Psoas muscle (tissue), 8 donors: ENCODE results near the gene LRRC8C. TPM values are rescaled to one million over a fixed set of nuclear protein-coding genes. Genes with fewer than 3 reads are reported as not detected.

Experiments
- ATAC-seq, 4 donors: fragments of 200-7000 bp; cut with Tn5 transposase; one replicate each; pipeline ENCODE4 v1.9.1; 2020; ENCODE audit warnings: moderate library complexity in 3 of 4, mild to moderate bottlenecking in 2 of 4
- DNase-seq, 2 donors: peaks; one replicate each; pipeline ENCODE4 v3.0.0-alpha.2; 2020
- H3K27ac ChIP-seq: fragments of 200-600 bp; one replicate; pipeline ENCODE4 v1.8.0; 2022
- H3K27me3 ChIP-seq, 3 donors: fragments of 200-600 bp in 1 of 3; one replicate each; pipeline versions ENCODE4 v1.6.1 to v1.8.0; 2013 to 2022; ENCODE audit warnings: low read length in 2 of 3, mild to moderate bottlenecking in 2 of 3, moderate library complexity in 1 of 3; ENCODE audit not compliant: insufficient read depth in 3 of 3
- H3K36me3 ChIP-seq, 2 donors: fragments of 200-600 bp in 1 of 2; one replicate each; pipeline versions ENCODE4 v1.6.1 to v1.8.0; 2013 to 2022; ENCODE audit warnings: low read depth in 1 of 2, mild to moderate bottlenecking in 1 of 2, moderate library complexity in 1 of 2; ENCODE audit not compliant: insufficient read depth in 1 of 2
- H3K4me1 ChIP-seq: fragments of 200-600 bp; one replicate; pipeline ENCODE4 v1.8.0; 2022
- H3K4me3 ChIP-seq: fragments of 200-600 bp; one replicate; pipeline ENCODE4 v1.8.0; 2022; ENCODE audit warnings: mild to moderate bottlenecking
- H3K9me3 ChIP-seq: fragments of 200-600 bp; one replicate; pipeline ENCODE4 v1.8.0; 2022
- CTCF ChIP-seq: fragments of 200-600 bp; IDR thresholded peaks from one replicate; pipeline ENCODE4 v1.8.0; 2022; ENCODE audit warnings: antibody characterized with exemption
- WGBS, 3 donors: extraction: QIAGEN DNeasy Blood & Tissue Kit; methylation state at CpG; one replicate each; pipeline versions ENCODE4 v1.1.6 to v1.1.7; 2013; 5-methylcytosine and 5-hydroxymethylcytosine counted together
- intact Hi-C, 2 donors: fragments of 100-400 bp; cut with DNase I; formaldehyde crosslinking; loops; one replicate each; pipeline versions ENCODE4 v1.11.0 to v1.14.2; 2022
- polyA plus RNA-seq, 3 donors: library from polyadenylated mRNA; stranded (reverse); fragments of 200-250 nt; gene quantifications; one replicate each; pipeline ENCODE4 v1.2.3, GENCODE V29; 2013
- total RNA-seq, 4 donors: library from RNA; stranded (reverse); fragmentation: NEBNext Ultra II Directional in 2 of 4; extraction: Animal tissue kit (Norgen Biotek cat#: 25700) in 2 of 4; gene quantifications; one replicate each; pipeline versions ENCODE4 v1.2.1 to v1.2.4, GENCODE V29; 2021 to 2023
- donor health status: healthy with polysubstance abuse.
- donor health status: DM: no; HTN: no; CAD: no; lungs with moderate emphysema.
- donor health status: Bipolar disorder and iron deficiency.
- donor health status: healthy.
- donor health status: DM: yes; HTN: yes; CAD: no.
- donor health status: DM: no; HTN: no; CAD: no.
- donor health status: DM: no; HTN: no; CAD: no.
- donor health status: DM: yes; HTN: yes; CAD: no.

The LRRC8C gene
- total and polyA plus RNA-seq, 7 donors: 1.4 to 4.1 (median 2.8) TPM

GRCh38 chr1:89763649-89763986 lies 130.7 kb downstream of the LRRC8C start:
- H3K27ac ChIP-seq: peak overlapping the region; percentile 18
- TF ChIP-seq CTCF: no peak
- 35 to 51% (median 40%) methylated on average over 5 of the region's 5 CpGs for WGBS, 3 donors
- peaks cover 0 to 3% (median 0%) of the 10 kb centered on the region in 3 donors for H3K27me3 ChIP-seq
- no peaks in the 10 kb centered on the region for H3K4me1 ChIP-seq
- peak overlapping the region; percentile 63 for H3K4me3 ChIP-seq
- intact Hi-C loops: loop anchor here (1.0 to 5.0 kb wide), 3 partner anchors 131 to 281 kb away; partner anchors contain the start of gene LRRC8C (in 1 of the 2)
- no peak for ATAC-seq
- no peak for DNase-seq
- H3K9me3 ChIP-seq: no peaks in the 10 kb centered on the region
- H3K36me3 ChIP-seq: no peaks in the 10 kb centered on the region

- DNase-seq (no peak), ATAC-seq (no peak)
- WGBS, 3 donors: 45 to 94% (median 89%) methylated on average over 1 of the region's 1 CpG
- no peak overlapping the region for H3K27ac ChIP-seq
- no peak overlapping the region for H3K4me3 ChIP-seq
- H3K9me3 ChIP-seq: no peaks in the 10 kb centered on the region
- no peaks in the 10 kb centered on the region for H3K4me1 ChIP-seq
- no peaks in the 10 kb centered on the region for H3K36me3 ChIP-seq
- TF ChIP-seq CTCF: no peak
- H3K27me3 ChIP-seq: peaks cover 0 to 3% (median 0%) of the 10 kb centered on the region in 3 donors
- intact Hi-C loops: no loop called here
Observed at GRCh38 chr1:89765774-89766173, 132.9 kb downstream of the LRRC8C start.

- 95 to 97% (median 96%) methylated on average over 1 of the region's 1 CpG for WGBS, 3 donors
- H3K9me3 ChIP-seq: no peaks in the 10 kb centered on the region
- no peak overlapping the region for H3K27ac ChIP-seq
- DNase-seq (no peak), ATAC-seq (no peak)
- no peak overlapping the region for H3K4me3 ChIP-seq
- H3K4me1 ChIP-seq: no peaks in the 10 kb centered on the region
- TF ChIP-seq CTCF: no peak
- H3K27me3 ChIP-seq: peaks cover 0 to 3% (median 0%) of the 10 kb centered on the region in 3 donors
- no peaks in the 10 kb centered on the region for H3K36me3 ChIP-seq
- intact Hi-C loops: no loop called here
Observed at GRCh38 chr1:89767618-89768017, 134.7 kb downstream of the LRRC8C start.

Other genes with a start within 250 kb of the LRRC8C start
- gene LRRC8B, start 108.3 kb upstream of the LRRC8C start, total RNA-seq: 10 to 100 TPM; 10.3 to 21.6 (median 13.7) TPM
- gene LRRC8B, start 108.3 kb upstream of the LRRC8C start, polyA plus RNA-seq: 1 to 10 TPM; 2.7 to 3.7 (median 3.3) TPM
- gene LRRC8D, start 187.9 kb downstream of the LRRC8C start, total RNA-seq: 1 to 10 TPM; 3.5 to 6.7 (median 5.4) TPM
- gene LRRC8D, start 187.9 kb downstream of the LRRC8C start, polyA plus RNA-seq: 1 to 10 TPM; 4.2 to 7.1 (median 5.6) TPM